ENCODE results near the gene RWDD3.

DNA sequence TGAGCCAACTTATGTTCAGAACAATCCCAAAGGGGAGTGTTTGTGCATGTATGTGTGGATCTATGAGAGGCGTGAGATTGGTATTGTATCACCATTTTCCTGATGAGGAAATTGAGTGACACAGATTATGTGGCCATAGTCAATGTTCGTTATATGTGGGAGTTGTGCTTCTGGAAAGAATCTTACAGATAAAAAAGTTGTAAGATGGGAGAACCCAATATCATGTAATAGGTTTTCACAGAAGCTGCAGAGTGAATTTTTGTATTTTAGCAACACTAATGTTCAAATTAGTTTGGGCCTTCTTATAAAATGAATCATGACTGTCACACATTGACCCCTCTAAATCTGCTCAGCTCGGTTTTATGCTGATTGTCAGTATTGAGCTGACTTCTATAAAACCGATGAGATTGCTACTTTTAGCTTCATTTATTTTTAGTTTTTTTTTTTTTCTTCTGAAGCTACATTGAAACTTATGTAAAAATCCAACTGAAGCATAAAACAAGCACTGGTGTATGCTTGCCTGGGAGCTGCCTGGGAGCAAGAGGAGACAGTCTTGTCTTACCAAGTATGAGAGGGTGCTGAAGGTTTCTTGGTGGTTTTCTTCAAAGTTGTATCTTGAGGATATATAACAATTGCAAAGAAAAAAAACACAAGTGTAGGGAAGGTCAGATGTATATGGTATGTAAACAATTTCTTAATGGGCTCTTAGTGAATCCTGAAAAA lies 4.1 kb downstream of the RWDD3 start:
- TF ChIP-seq CTCF (conservative IDR thresholded peaks at IDR 0.05) (no peak), EZH2 (IDR thresholded peaks at IDR 0.05; ENCODE audit: low read depth) (no peak)
